ENCODE measurements around the gene CCNJL. TPM values are rescaled to one million over a fixed set of nuclear protein-coding genes. Genes with fewer than 3 reads are reported as not detected.

Gene CCNJL
- total RNA-seq, 1 donor from 2014 or later = 29.0 TPM

DNA sequence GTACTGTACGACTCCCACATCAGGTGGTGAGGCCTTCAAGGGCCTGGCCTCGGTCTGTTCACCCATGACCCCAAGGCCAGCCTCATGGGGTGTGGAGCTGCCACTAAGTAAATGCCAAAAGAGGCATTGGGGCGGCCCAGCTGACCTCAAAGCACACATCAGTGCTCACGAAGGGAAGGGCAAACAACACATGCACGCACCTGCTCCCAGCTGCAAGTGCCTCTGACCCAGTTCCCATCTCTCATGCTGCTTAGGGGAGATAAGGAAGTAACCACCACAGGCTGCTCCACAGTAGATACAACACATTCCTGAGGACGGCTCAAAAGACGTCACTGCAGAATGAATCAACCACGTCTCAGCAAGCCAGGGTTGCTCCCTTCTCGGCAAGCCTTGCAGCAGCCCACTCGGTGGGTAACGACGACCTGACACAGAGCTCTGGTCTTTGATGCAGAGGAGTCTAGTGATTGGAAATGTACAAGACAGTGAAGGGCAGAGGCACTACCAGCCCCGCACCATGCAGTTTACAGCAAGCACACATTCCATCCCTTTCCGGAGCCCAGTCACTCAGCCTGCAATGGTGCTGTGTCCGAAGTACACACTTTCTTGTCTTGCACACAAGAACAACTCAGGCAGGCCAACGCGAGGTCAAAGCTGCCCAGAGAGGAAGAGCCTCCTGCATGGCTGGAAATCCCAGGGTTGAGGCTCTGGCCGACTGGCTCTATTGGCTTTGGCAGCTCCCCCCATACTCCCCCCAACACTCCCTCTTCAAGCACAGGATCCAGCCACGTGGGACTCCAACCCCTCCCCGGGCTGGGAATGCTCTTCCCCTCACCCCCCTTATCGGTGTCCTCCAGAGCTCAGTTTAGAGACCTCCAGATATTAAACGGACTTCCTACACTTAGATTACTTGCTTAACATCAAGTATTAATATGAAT is 51.2 kb downstream of the CCNJL start:
- H3K36me3 Mint-ChIP-seq (ENCODE audit: insufficient read depth) = peaks cover 16% of the 10 kb centered on the region
- peak overlapping the region; percentile 10 for H3K4me3 Mint-ChIP-seq (ENCODE audit: low read depth)
- TF ChIP-seq, protein P1, sequence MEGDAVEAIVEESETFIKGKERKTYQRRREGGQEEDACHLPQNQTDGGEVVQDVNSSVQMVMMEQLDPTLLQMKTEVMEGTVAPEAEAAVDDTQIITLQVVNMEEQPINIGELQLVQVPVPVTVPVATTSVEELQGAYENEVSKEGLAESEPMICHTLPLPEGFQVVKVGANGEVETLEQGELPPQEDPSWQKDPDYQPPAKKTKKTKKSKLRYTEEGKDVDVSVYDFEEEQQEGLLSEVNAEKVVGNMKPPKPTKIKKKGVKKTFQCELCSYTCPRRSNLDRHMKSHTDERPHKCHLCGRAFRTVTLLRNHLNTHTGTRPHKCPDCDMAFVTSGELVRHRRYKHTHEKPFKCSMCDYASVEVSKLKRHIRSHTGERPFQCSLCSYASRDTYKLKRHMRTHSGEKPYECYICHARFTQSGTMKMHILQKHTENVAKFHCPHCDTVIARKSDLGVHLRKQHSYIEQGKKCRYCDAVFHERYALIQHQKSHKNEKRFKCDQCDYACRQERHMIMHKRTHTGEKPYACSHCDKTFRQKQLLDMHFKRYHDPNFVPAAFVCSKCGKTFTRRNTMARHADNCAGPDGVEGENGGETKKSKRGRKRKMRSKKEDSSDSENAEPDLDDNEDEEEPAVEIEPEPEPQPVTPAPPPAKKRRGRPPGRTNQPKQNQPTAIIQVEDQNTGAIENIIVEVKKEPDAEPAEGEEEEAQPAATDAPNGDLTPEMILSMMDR (IDR thresholded peaks at IDR 0.05; ENCODE audit: unreplicated experiment) = no peak
- H3K4me1 Mint-ChIP-seq (ENCODE audit: low read depth) = peaks cover 34% of the 10 kb centered on the region
- peak; percentile 43 for DNase-seq (ENCODE audit: low spot score, unreplicated experiment)
- H3K27ac Mint-ChIP-seq = peak overlapping the region; percentile 96
- H3K27me3 Mint-ChIP-seq = no peaks in the 10 kb centered on the region
- H3K9me3 Mint-ChIP-seq (ENCODE audit: low read depth) = no peaks in the 10 kb centered on the region

DNA sequence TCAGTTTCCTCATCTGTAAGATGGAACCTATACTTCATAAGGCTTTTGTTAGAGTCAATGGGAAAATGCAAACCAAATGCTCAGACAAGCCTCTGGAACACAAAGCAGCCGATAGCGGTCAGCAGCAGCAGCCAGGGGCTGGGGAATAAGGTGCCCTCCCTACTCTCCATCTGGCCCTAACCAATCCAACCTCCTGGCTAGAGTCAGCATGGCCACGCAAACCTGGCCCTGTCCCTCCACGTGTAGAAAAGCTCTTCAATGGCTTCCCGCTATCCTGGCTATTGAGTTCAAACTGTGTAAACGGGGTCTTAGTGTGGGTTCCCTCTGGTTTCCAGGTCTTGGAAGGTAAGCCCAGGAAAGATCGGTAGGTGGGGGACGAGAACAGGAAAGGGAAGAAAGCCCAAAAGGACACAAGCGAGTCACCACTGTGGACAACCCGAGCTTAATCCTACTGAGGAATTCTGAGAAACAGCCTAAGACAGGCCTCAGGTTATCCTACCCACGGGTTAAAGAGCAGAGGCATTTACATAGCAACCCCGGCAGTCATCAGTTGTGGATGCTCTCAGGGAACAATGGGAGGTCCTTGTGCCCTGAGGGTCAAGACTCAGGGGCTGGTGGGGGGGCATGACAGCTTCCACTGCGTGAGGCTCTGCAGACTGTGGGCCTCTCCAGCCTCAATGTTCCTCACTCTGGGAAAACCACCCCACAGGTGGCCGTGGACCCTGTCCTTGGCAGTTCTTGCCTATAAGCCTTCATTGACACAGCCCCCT is 52.2 kb downstream of the CCNJL start:
- peaks cover 16% of the 10 kb centered on the region for H3K36me3 Mint-ChIP-seq (ENCODE audit: insufficient read depth)
- DNase-seq (ENCODE audit: low spot score, unreplicated experiment) = no peak

DNA sequence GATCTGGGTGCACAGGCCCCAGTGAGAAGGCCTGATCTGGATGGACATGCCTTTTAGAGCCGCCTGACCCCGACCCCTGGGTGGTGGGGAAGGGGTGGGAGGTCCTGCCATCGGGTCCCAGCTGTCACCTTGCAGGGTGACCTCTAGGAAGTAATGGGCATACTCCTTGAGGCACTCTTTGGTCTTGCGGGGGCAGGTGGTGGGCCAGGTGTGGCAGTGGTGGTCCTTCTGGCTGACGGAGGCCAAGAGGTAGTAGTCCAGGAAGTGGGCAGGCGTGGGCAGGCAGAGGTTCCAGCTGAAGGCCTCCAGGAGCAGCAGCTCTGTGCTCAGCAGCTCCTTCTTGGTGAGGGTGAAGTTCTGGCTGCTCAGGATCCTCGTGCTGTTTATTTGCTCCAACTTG is 53.0 kb downstream of the CCNJL start:
- Mint-ChIP-seq H3K27ac (peak overlapping the region; percentile 74), H3K4me1 (ENCODE audit: low read depth) (peaks cover 34% of the 10 kb centered on the region), H3K27me3 (no peaks in the 10 kb centered on the region)

More for the DNA sequence above, 52.2 kb downstream of the CCNJL start:
- Mint-ChIP-seq H3K4me1 (ENCODE audit: low read depth) (peaks cover 34% of the 10 kb centered on the region), H3K27ac (peak overlapping the region; percentile 96), H3K9me3 (ENCODE audit: low read depth) (no peaks in the 10 kb centered on the region), H3K4me3 (ENCODE audit: low read depth) (no peak overlapping the region), H3K27me3 (no peaks in the 10 kb centered on the region)
- TF ChIP-seq, protein P1 (IDR thresholded peaks at IDR 0.05; ENCODE audit: unreplicated experiment) = no peak

GRCh38 chr5:160254706-160255105 is 57.7 kb downstream of the CCNJL start:
- no peaks in the 10 kb centered on the region for H3K4me1 Mint-ChIP-seq (ENCODE audit: low read depth)
- H3K27me3 Mint-ChIP-seq = no peaks in the 10 kb centered on the region
- no peaks in the 10 kb centered on the region for H3K9me3 Mint-ChIP-seq (ENCODE audit: low read depth)
- DNase-seq (ENCODE audit: low spot score, unreplicated experiment) = no peak
- no peak overlapping the region for H3K4me3 Mint-ChIP-seq (ENCODE audit: low read depth)
- TF ChIP-seq, protein P1 (IDR thresholded peaks at IDR 0.05; ENCODE audit: unreplicated experiment) = no peak
- peaks cover 27% of the 10 kb centered on the region for H3K36me3 Mint-ChIP-seq (ENCODE audit: insufficient read depth)
- no peak overlapping the region for H3K27ac Mint-ChIP-seq

More for the DNA sequence above, 53.0 kb downstream of the CCNJL start:
- H3K9me3 Mint-ChIP-seq (ENCODE audit: low read depth) = no peaks in the 10 kb centered on the region
- no peak for DNase-seq (ENCODE audit: low spot score, unreplicated experiment)
- peaks cover 16% of the 10 kb centered on the region for H3K36me3 Mint-ChIP-seq (ENCODE audit: insufficient read depth)
- TF ChIP-seq, protein P1 (IDR thresholded peaks at IDR 0.05; ENCODE audit: unreplicated experiment) = no peak
- no peak overlapping the region for H3K4me3 Mint-ChIP-seq (ENCODE audit: low read depth)

- no peak overlapping the region for H3K27ac Mint-ChIP-seq
- H3K9me3 Mint-ChIP-seq (ENCODE audit: low read depth) = no peaks in the 10 kb centered on the region
- H3K4me3 Mint-ChIP-seq (ENCODE audit: low read depth) = no peak overlapping the region
- peaks cover 21% of the 10 kb centered on the region for H3K36me3 Mint-ChIP-seq (ENCODE audit: insufficient read depth)
- no peak for DNase-seq (ENCODE audit: low spot score, unreplicated experiment)
- TF ChIP-seq, protein P1 (IDR thresholded peaks at IDR 0.05; ENCODE audit: unreplicated experiment) = no peak
- no peaks in the 10 kb centered on the region for H3K4me1 Mint-ChIP-seq (ENCODE audit: low read depth)
- no peaks in the 10 kb centered on the region for H3K27me3 Mint-ChIP-seq
Measured at GRCh38 chr5:160253441-160253840, 58.9 kb downstream of the CCNJL start.
